ENCODE data around the gene SLC39A9.

The SLC39A9 gene

DNA sequence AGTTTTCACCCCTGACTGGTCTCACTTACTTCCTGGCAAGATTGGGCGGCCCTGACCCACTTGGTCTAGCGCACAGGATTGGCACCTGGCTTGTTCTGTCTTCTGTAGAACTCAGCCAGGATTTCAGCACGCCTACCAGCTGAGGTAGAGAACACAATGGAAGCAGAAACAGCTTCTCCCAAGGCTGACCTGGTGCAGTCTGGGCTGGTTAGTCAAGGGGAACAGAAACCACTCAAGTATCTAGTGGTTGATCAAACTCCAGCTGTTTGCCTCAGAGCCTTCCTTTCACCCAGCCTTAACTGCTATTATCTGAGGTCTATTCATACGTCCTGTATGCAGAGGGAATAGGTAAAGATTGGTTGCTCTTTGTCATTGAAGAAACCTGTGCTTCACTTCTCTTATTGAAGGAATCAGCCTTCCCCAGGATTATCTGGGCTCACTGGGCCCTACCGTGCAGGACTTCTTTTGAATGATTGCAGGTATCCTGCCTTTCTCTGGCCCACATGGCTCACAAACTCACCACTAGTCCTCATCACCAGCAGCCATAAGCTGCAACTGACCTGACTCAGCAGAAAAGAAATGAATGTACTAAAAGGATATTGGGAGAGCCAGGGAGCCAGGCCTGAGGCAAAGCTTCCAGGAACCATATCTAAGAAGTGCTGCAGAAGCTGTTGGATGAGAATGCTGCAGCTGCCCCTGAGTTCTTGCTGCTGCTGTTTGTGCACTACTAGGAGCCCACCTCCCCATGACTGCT lies 83.5 kb downstream of the SLC39A9 start:
- H3K27me3 ChIP-seq (ENCODE audit: control insufficient read depth in 1 of 2, insufficient read depth in 2 of 2, low read length in 2 of 2) = peaks cover 32 to 34% of the 10 kb centered on the region in 2 donors
- H3K4me3 ChIP-seq (ENCODE audit: low read depth in 1 of 2, low read length in 2 of 2) = no peak overlapping the region
- no peak overlapping the region for H3K9ac ChIP-seq (ENCODE audit: low read depth in 1 of 2, low read length in 2 of 2)
- H3K36me3 ChIP-seq (ENCODE audit: control insufficient read depth in 1 of 2, insufficient read depth in 2 of 2, low read length in 2 of 2) = no peaks in the 10 kb centered on the region
- H3K4me1 ChIP-seq (ENCODE audit: control insufficient read depth in 1 of 2, insufficient read depth in 2 of 2, low read length in 2 of 2) = peaks cover 0 to 16% of the 10 kb centered on the region in 2 donors
- no peak overlapping the region for H3K27ac ChIP-seq (ENCODE audit: low read depth, low read length)
- H3K9me3 ChIP-seq (ENCODE audit: control insufficient read depth in 1 of 2, low read length in 2 of 2) = no peaks in the 10 kb centered on the region

DNA sequence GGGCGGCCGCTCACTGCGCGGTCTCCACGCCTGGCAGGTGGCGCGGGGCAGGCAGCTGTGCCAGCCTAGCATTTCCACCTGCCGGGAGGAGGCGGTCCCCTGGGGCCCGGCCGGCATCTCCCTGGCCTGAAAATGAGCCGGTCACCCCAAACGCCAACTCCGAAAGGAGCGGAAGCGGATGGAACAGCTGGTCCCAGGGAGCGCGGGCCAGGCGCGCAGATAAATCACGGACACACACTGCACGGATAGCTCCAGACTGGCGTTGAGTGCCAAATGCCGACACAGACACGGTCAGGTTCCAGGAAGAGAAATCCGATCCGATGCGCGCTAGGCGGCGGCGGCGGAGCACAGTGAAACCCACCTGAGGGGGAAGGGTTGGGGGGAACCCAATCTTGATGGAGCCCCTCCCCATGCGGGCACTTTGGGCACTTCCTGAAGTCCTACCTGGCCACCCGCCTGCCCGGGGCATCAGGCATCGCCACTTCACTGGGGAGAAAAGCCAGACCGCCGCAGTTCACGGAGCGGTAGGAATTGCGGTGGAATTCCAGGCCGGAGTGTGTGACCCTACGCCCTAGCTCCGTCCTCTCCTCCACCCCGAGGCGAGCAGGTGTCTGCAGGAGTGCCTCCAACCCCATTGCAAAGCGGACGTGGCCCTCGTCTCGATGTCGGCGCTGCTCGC lies 85.4 kb downstream of the SLC39A9 start:
- H3K4me1 ChIP-seq (ENCODE audit: control insufficient read depth in 1 of 2, insufficient read depth in 2 of 2, low read length in 2 of 2) = peaks cover 0 to 16% of the 10 kb centered on the region in 2 donors
- peaks cover 37 to 42% of the 10 kb centered on the region in 2 donors for H3K27me3 ChIP-seq (ENCODE audit: control insufficient read depth in 1 of 2, insufficient read depth in 2 of 2, low read length in 2 of 2)
- H3K9ac ChIP-seq (ENCODE audit: low read depth in 1 of 2, low read length in 2 of 2) = no peak overlapping the region

DNA sequence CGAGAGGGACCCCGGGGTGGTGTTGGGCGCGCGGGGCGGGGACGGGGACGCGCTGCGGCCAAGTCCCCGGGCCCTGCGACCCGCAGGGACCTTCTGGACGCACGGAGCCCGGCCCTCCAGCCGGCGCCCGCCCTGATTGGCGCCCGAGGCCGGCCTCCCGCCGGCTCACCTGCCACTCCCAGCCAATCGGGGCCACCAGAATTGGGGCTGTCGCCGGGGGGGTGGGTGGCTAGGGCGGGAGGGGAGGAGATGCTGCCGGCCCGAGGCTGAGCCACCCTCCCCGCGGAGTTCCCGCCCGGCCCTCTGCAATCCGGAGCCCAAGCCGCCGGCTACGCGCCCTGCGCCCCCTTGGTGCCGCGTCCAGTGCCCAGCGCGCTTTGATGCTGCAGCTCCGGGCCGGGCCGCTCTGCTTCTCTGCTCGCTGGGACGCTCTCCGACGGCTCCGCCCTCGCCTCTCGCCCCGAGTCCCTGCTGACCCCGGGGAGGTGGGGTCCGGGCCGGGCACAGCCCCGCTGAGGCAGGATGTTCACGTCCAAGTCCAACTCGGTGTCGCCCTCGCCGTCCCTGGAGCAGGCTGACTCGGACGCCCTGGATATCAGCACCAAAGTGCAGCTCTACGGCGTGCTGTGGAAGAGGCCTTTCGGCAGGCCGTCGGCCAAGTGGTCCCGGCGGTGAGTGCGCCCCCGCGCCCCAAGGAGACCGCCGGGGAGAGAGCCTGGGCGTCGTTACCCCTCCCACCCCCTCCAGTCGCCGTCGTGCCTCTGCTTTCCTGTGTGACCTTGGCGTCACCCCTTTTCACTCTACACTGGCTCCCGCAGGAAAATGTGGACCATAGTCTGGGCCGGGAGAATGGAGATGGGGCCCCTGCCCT lies 86.2 kb downstream of the SLC39A9 start, which contains the start of gene PLEKHD1:
PLEKHD1 (plus strand) TSS at position 285 of the 871 bp plus-strand sequence; CDS start at position 523, 238 bp downstream.
- Histone ChIP-seq H3K9ac (ENCODE audit: low read depth in 1 of 2, low read length in 2 of 2) (no peak within 1 kb of the TSS), H3K27me3 (ENCODE audit: control insufficient read depth in 1 of 2, insufficient read depth in 2 of 2, low read length in 2 of 2) (peaks cover 37 to 42% of the 10 kb centered on the region in 2 donors)

More for the DNA sequence above, 85.4 kb downstream of the SLC39A9 start:
- Histone ChIP-seq H3K9me3 (ENCODE audit: control insufficient read depth in 1 of 2, low read length in 2 of 2) (no peaks in the 10 kb centered on the region), H3K4me3 (ENCODE audit: low read depth in 1 of 2, low read length in 2 of 2) (peak overlapping the region; percentile 56 to 57), H3K27ac (ENCODE audit: low read depth, low read length) (no peak overlapping the region), H3K36me3 (ENCODE audit: control insufficient read depth in 1 of 2, insufficient read depth in 2 of 2, low read length in 2 of 2) (no peaks in the 10 kb centered on the region)

DNA sequence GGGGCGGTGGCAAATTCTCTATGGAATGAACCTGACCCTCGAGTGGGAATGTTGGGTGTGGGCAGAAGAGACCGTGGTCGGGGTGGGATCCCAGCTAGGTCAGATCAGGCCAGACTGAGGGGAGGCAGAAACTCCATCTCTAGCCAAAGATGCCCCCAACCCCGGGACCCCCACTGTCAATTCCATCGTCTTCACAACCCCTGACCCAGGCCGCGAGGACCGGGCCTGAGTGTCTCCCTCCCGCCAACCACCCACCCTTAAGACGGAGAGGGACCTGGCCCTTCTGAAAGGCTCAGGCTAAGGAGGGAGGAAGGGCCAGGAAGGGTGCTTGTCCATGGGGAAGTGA lies 86.8 kb downstream of the SLC39A9 start:
- H3K27me3 ChIP-seq (ENCODE audit: control insufficient read depth in 1 of 2, insufficient read depth in 2 of 2, low read length in 2 of 2) = peaks cover 37 to 42% of the 10 kb centered on the region in 2 donors

More for the DNA sequence above, 86.2 kb downstream of the SLC39A9 start, which contains the start of gene PLEKHD1:
- H3K4me3 ChIP-seq (ENCODE audit: low read depth in 1 of 2, low read length in 2 of 2) = peak within 1 kb of the TSS; percentile 56 to 57
- no peaks in the 10 kb centered on the region for H3K36me3 ChIP-seq (ENCODE audit: control insufficient read depth in 1 of 2, insufficient read depth in 2 of 2, low read length in 2 of 2)
- H3K9me3 ChIP-seq (ENCODE audit: control insufficient read depth in 1 of 2, low read length in 2 of 2) = no peaks in the 10 kb centered on the region
- H3K4me1 ChIP-seq (ENCODE audit: control insufficient read depth in 1 of 2, insufficient read depth in 2 of 2, low read length in 2 of 2) = peaks cover 0 to 16% of the 10 kb centered on the region in 2 donors
- no peak within 1 kb of the TSS for H3K27ac ChIP-seq (ENCODE audit: low read depth, low read length)

DNA sequence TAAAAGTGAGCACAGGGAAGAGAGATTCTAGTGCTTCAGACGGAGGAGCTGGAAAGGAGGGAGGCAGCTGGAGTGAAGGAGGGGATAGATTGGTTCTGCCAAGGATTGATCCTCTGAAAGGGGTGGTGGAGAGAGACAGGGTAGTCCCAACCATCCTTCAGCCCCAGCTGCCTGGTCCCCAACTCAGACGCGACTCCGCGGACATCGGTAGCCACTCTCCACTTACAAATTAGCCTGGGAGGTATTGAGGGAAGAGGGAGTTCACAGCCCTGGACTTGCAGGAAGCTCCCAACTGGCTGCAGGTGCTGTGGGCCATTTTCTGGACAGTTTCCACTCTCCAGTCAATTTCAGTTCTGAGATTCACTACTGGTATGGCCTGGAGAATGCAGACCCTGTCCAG lies 87.2 kb downstream of the SLC39A9 start:
- peaks cover 37 to 42% of the 10 kb centered on the region in 2 donors for H3K27me3 ChIP-seq (ENCODE audit: control insufficient read depth in 1 of 2, insufficient read depth in 2 of 2, low read length in 2 of 2)
- no peak overlapping the region for H3K9ac ChIP-seq (ENCODE audit: low read depth in 1 of 2, low read length in 2 of 2)
- peaks cover 0 to 16% of the 10 kb centered on the region in 2 donors for H3K4me1 ChIP-seq (ENCODE audit: control insufficient read depth in 1 of 2, insufficient read depth in 2 of 2, low read length in 2 of 2)
- H3K36me3 ChIP-seq (ENCODE audit: control insufficient read depth in 1 of 2, insufficient read depth in 2 of 2, low read length in 2 of 2) = no peaks in the 10 kb centered on the region
- H3K4me3 ChIP-seq (ENCODE audit: low read depth in 1 of 2, low read length in 2 of 2) = no peak overlapping the region
- H3K27ac ChIP-seq (ENCODE audit: low read depth, low read length) = no peak overlapping the region
- H3K9me3 ChIP-seq (ENCODE audit: control insufficient read depth in 1 of 2, low read length in 2 of 2) = no peaks in the 10 kb centered on the region

More for the DNA sequence above, 86.8 kb downstream of the SLC39A9 start:
- no peak overlapping the region for H3K9ac ChIP-seq (ENCODE audit: low read depth in 1 of 2, low read length in 2 of 2)
- no peak overlapping the region for H3K27ac ChIP-seq (ENCODE audit: low read depth, low read length)
- H3K4me3 ChIP-seq (ENCODE audit: low read depth in 1 of 2, low read length in 2 of 2) = peak overlapping the region in 1 of 2 donors; percentile 53
- H3K9me3 ChIP-seq (ENCODE audit: control insufficient read depth in 1 of 2, low read length in 2 of 2) = no peaks in the 10 kb centered on the region
- H3K4me1 ChIP-seq (ENCODE audit: control insufficient read depth in 1 of 2, insufficient read depth in 2 of 2, low read length in 2 of 2) = peaks cover 0 to 16% of the 10 kb centered on the region in 2 donors
- no peaks in the 10 kb centered on the region for H3K36me3 ChIP-seq (ENCODE audit: control insufficient read depth in 1 of 2, insufficient read depth in 2 of 2, low read length in 2 of 2)

DNA sequence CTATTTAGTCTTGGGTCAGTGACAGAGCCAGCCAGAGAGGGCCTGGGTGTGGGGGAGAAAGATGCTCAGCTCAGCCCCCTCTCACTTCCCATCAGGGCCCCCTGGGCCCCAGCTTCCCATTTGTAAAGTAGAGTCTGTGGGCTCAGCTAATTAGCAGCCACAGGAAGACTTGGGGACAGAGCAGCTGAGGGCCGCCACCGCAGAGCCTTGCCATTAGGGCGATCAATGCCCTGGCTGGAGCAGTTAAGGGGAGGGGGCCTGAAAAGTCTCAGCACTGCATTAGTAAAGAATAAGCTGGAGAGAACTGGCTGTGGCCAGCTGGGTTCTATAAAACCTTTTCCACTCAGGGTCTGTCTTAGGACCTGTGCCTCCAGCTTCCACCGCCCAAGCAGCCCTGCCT lies 88.7 kb downstream of the SLC39A9 start:
- Histone ChIP-seq H3K4me3 (ENCODE audit: low read depth in 1 of 2, low read length in 2 of 2) (no peak overlapping the region), H3K4me1 (ENCODE audit: control insufficient read depth in 1 of 2, insufficient read depth in 2 of 2, low read length in 2 of 2) (peaks cover 0 to 16% of the 10 kb centered on the region in 2 donors), H3K9ac (ENCODE audit: low read depth in 1 of 2, low read length in 2 of 2) (no peak overlapping the region), H3K27ac (ENCODE audit: low read depth, low read length) (no peak overlapping the region), H3K36me3 (ENCODE audit: control insufficient read depth in 1 of 2, insufficient read depth in 2 of 2, low read length in 2 of 2) (no peaks in the 10 kb centered on the region), H3K27me3 (ENCODE audit: control insufficient read depth in 1 of 2, insufficient read depth in 2 of 2, low read length in 2 of 2) (peaks cover 38 to 42% of the 10 kb centered on the region in 2 donors), H3K9me3 (ENCODE audit: control insufficient read depth in 1 of 2, low read length in 2 of 2) (no peaks in the 10 kb centered on the region)

DNA sequence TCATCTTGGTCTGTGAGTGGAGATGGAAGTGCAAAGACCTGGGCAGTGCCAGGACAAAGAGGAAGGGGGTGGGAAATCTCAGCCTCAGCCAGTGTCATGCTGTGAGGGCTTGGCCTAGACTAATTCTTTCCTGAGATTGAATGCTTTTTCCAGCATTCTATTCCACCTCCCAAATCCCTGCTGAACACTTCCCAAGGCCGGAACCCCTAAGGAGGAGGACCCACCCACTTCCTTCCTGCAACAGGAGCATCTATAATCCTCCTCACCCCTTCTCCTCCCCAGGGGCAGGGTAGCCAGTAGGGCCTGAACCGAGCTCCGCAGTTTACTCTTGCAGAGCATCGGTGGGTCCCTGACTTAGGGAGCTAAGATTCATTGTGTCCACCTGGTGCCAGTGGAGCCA lies 89.3 kb downstream of the SLC39A9 start:
- H3K4me3 ChIP-seq (ENCODE audit: low read depth in 1 of 2, low read length in 2 of 2) = no peak overlapping the region
- H3K27me3 ChIP-seq (ENCODE audit: control insufficient read depth in 1 of 2, insufficient read depth in 2 of 2, low read length in 2 of 2) = peaks cover 33 to 42% of the 10 kb centered on the region in 2 donors
- H3K27ac ChIP-seq (ENCODE audit: low read depth, low read length) = no peak overlapping the region
- H3K4me1 ChIP-seq (ENCODE audit: control insufficient read depth in 1 of 2, insufficient read depth in 2 of 2, low read length in 2 of 2) = peaks cover 0 to 16% of the 10 kb centered on the region in 2 donors
- H3K9me3 ChIP-seq (ENCODE audit: control insufficient read depth in 1 of 2, low read length in 2 of 2) = no peaks in the 10 kb centered on the region
- no peak overlapping the region for H3K9ac ChIP-seq (ENCODE audit: low read depth in 1 of 2, low read length in 2 of 2)
- H3K36me3 ChIP-seq (ENCODE audit: control insufficient read depth in 1 of 2, insufficient read depth in 2 of 2, low read length in 2 of 2) = no peaks in the 10 kb centered on the region

DNA sequence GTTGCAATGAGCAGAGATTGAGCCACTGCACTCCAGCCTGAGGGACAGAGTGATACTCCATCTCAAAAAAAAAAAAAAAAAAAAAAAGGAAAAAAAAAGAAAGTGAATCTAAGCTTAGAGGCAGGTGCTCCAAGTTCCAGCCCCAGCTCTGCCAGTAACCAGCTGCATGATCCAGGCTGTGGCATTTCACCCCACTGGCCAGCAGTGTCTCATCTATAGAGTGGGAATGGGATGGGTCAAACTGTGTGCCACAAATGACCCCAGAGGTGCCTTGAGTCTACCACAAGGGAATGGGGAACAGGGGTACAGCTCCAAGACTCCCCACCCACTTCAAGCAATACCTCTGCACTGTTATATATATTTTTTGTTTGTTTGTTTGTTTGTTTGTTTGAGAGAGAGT lies 91.0 kb downstream of the SLC39A9 start:
- H3K9ac ChIP-seq (ENCODE audit: low read depth in 1 of 2, low read length in 2 of 2) = no peak overlapping the region

DNA sequence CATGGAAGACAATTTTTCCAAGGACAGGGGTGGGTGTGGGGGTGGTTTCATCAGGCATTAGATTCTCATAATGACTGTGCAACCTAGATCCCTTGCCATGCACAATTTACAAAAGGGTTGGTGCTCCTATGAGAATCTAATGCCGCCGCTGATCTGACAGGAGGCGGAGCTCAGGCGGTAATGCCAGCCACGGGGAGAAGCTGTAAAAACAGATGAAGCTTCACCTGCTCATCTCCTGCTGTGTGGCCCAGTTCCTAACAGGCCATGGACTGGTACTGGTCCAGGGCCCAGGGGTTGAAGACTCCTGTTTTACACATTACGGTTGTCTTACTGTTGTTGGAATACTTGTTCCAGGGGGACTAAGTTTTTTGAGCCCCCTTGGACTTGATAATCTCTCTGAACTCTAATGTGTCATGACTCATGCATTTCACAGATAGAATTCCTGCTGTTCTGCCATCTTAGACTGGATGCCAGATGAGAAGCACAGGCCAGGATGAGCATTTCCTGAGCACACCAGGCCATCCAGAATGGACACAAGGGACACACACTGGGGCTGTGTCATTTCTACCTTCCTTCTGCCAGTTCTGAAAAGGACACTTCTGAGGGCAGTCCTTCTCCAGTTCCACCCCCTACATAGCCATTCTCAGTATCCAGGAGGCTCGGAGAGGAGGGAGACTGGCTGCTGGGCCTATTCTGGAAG lies 91.9 kb downstream of the SLC39A9 start:
- Histone ChIP-seq H3K9ac (ENCODE audit: low read depth in 1 of 2, low read length in 2 of 2) (no peak overlapping the region), H3K36me3 (ENCODE audit: control insufficient read depth in 1 of 2, insufficient read depth in 2 of 2, low read length in 2 of 2) (no peaks in the 10 kb centered on the region), H3K4me1 (ENCODE audit: control insufficient read depth in 1 of 2, insufficient read depth in 2 of 2, low read length in 2 of 2) (no peaks in the 10 kb centered on the region), H3K4me3 (ENCODE audit: low read depth in 1 of 2, low read length in 2 of 2) (no peak overlapping the region), H3K27ac (ENCODE audit: low read depth, low read length) (no peak overlapping the region), H3K9me3 (ENCODE audit: control insufficient read depth in 1 of 2, low read length in 2 of 2) (no peaks in the 10 kb centered on the region), H3K27me3 (ENCODE audit: control insufficient read depth in 1 of 2, insufficient read depth in 2 of 2, low read length in 2 of 2) (peaks cover 17 to 26% of the 10 kb centered on the region in 2 donors)

More for the DNA sequence above, 91.0 kb downstream of the SLC39A9 start:
- no peak overlapping the region for H3K4me3 ChIP-seq (ENCODE audit: low read depth in 1 of 2, low read length in 2 of 2)
- H3K27me3 ChIP-seq (ENCODE audit: control insufficient read depth in 1 of 2, insufficient read depth in 2 of 2, low read length in 2 of 2) = peaks cover 24 to 34% of the 10 kb centered on the region in 2 donors
- peaks cover 0 to 6% of the 10 kb centered on the region in 2 donors for H3K4me1 ChIP-seq (ENCODE audit: control insufficient read depth in 1 of 2, insufficient read depth in 2 of 2, low read length in 2 of 2)
- H3K36me3 ChIP-seq (ENCODE audit: control insufficient read depth in 1 of 2, insufficient read depth in 2 of 2, low read length in 2 of 2) = no peaks in the 10 kb centered on the region
- H3K27ac ChIP-seq (ENCODE audit: low read depth, low read length) = no peak overlapping the region
- no peaks in the 10 kb centered on the region for H3K9me3 ChIP-seq (ENCODE audit: control insufficient read depth in 1 of 2, low read length in 2 of 2)
